OCI-M2 (cell line): ENCODE results near the gene PSMD12.
"Not testable (repeated sequence)": the region's sequence is repeated elsewhere in the genome, so short reads cannot be mapped to it uniquely, and the experiment has no call there.

Experiments
- DNase-seq: peaks from one replicate; lab custom pipeline; 2025; ENCODE audit not compliant: unreplicated experiment; lab: John Stamatoyannopoulos, UW

PSMD12 gene

DNA sequence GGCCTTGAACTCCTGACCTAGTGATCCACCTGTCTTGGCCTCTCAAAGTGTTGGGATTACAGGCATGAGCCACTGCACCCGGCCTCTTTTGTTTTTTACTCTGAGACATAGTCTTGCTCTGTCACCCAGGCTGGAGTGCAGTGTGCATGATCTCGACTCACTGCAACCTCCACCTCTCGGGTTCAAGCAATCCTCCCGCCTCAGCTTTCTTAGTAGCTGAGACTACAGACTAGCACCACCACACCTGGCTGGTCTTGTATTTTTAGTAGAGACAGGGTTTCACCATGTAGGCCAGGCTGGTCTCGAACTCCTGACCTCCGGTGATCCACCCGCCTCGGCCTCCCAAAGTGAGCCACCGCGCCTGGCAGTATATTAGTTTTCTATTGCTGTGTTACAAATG is 22.2 kb upstream of the PSMD12 start:
- not testable (repeated sequence) for DNase-seq

- no peak for DNase-seq
These were observed 20.7 kb upstream of the PSMD12 start for GRCh38 chr17:67386965-67387551.

DNA sequence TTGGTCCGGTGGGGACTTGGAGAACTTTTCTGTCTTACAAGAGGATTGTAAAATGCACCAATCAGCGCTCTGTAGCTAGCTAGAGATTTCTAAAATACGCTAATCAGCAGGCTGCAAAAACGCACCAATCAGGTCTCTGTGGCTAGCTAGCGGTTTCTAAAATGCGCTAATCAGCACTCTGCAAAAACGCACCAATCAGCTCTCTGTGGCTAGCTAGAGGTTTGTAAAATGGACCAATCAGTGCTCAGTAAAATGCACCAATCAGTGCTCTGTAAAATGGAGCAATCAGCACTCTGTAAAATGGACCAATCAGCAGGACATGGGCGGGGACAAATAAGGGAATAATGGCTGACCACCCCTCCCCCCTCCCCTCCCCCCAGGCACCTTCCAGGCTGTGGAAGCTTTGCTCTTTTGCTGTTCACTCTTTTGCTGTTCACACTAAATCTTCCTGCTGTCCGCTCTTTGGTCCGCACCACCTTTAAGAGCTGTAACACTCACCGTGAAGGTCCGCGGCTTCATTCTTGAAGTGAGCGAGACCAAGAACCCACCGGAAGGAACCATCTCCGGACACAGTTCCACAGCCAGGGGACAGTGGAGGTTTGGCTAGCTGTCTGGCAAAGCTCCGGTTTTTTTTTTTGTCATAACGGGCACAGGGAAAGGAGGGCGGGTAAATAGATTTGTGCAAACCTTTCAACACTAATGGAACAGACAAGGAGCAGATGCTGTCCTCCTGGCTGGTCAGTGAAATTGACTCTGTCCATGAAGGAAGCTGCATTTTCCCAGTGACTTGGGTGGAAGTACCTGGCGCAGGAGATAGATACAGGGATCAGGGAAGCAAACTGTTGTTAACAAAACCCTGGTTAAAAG is 19.0 kb upstream of the PSMD12 start:
- no peak for DNase-seq

DNA sequence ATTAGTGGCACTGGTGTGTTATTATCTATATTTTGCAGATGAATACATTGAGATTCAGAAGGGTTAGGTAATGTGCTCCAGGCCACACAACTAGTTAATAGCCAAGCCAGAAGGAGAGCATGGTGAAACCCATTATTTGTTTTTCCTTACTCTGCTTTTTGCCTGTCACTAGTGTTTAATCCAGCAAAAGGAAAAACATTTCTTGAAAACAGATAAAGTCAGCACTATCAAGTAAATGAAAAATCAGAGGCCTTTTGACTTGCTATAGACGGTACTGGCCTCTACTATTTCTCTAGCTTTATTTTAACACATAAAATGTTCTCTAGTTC is 15.5 kb upstream of the PSMD12 start:
- no peak for DNase-seq

DNA sequence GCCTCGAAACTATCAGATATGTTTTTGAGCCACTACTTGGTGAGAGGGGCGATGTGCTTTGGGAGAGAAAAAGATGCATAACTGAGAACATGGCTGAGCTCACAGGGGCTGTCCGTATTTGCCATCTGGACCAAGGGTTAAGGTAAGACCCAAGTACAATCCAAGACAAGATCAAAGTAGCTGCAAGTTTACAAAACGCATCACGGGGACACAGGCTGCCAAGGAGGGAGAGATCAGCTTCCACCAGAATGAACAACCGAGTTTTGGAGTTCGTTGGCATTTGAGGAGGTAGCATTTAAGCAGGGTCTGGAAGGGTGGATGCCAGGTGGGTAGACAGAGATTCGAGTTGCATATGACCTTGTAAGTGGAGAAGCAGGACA is 12.9 kb upstream of the PSMD12 start:
- DNase-seq = no peak

- no peak for DNase-seq
These were observed 12.3 kb upstream of the PSMD12 start for GRCh38 chr17:67378454-67379250.

DNA sequence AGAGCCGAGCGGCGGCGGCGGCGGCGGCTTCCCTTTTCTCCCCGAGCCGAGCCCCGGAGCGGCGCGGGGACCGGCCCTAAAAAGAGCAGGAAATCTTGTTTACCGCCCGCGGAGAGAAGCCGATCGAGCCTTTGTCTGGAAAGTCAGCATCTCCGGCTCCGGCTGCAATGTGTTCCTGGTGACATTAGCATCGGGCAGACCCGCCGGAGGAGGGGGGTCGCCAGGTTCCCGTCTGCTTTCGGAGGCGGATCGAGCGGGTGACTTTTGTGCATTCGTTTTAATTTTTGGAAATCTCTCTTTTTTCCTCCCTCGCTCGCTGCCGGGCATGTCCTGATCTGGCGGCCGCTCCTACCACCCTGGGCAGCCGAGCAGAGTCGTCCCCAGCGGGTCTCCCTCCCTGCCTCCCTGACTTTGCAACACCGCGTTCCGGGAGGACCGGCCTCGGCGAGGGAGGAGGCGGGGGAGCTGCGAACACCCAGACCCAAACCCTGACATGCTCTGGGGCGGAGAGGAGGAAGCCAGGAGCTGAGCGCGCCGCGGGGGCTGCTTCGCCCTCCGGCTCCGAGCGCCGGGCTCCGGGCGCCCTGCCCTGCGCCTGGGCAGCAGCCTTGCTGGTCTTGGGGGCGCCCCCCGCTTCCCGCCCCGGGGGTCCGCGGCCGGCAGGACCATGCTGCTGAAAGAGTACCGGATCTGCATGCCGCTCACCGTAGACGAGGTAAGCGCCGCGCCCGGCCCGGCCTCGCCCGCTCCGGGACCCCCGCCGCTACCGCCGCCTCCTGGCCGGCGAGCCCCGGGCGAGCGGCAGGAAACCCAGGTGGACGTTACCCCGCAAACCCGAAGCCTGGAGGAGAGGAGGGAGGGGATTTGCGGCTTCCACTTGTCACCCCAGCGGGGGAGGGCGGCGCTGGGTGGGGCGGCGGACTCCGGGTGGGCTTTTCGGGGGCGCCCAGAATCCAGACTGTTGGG is 11.4 kb upstream of the PSMD12 start:
- no peak for DNase-seq

DNA sequence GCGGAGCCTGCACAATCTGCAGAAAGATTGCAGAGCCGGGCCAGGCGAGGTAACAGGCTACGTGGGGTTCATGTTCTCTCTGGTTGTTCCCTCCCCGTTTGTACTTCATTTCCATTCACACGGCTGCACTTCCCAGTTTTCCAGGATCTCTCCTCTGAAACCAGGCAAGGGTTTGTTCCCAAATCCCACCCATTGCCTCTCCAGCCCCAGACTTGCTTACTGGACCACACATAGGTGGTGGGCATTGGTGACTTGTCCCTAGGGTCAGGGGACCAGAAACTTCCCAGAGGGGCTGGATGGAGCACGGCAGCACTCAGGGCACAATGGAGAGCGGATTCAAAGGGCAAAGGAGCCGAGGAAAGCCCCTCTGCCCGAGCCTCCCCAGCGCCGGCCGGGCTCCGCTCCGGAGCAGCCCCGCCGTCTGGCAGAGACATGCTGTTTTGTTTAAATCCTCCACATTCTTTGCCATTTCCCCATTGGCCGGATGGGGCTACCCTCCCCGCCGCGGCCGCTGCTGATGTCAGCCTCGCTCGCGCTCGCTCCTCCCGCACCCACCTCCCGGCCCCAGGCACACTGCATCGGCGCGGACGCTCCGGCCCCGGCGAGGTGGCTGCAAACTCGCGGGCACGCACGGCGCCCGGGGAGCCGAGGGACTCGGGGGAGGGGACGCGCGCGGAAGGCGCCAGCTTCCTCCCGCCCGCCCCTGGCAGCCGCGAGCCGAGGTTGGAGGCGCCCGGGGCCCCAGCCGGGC is 10.5 kb upstream of the PSMD12 start, which contains the start of gene PITPNC1:
Gene PITPNC1 (plus strand): TSS at position 545 of the 751 bp plus-strand sequence.
- no peak for DNase-seq

- DNase-seq = no peak
These were observed 10.0 kb upstream of the PSMD12 start for GRCh38 chr17:67376415-67376736.

DNA sequence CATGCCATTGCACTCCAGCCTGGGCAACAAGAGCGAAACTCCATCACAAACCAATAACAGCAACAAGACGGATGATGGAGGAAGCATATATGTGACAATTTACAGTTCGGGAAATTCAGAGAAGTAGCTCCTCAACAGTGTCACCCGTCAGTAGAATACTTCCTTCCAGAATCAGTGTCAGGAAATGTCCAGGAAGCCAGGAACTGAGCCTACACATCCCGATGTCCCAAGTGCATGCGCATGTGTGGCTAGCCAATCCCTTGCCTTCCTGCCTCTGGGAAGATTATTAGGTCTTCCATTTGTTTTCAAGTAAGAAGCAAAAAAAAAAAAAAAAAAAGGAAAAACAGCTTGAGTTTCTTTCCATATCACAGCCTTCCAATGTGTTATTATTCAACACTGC is 9.3 kb upstream of the PSMD12 start:
- no peak for DNase-seq

GRCh38 chr17:67375054-67375427 is 8.7 kb upstream of the PSMD12 start:
- DNase-seq = no peak

GRCh38 chr17:67374329-67375053 is 8.1 kb upstream of the PSMD12 start:
- peak; percentile 37 for DNase-seq

DNA sequence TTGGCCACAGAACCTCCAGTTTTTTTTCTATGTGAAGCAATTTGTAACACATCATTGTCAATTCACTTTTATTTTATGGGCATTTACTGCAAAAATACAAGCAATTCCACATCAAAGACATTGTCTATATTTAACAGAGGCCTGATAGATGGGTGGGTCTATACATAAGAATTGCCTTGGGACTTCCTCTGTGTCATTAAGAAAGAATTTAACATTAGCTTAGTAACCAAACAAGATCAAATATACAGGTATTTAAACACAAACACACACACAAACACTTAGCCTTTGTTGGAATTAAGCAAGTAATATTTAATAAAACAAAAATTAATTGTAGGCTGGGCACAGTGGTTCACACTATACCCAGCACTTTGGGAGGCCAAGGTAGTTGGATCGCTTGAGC is 6.4 kb upstream of the PSMD12 start:
- no peak for DNase-seq

DNA sequence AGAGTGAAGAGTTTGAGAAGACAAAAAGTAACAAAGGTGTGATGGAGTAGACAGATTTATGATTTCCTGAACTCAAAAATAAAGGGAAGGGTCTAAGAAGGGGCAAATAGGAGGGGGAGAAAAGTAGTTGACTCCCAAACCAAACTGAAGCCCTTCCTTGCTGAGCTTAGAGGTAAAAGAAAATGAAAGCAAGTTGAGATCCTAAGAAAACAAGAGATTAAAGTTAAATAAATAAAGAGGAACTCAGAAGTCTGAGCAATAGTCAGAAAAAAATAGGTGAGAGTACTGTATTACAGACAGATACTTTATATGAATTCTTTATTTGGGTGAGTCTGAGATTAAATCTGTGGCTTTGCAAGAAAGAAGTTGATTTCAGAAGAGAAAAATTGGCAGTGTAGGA is 3.3 kb upstream of the PSMD12 start:
- DNase-seq = no peak

DNA sequence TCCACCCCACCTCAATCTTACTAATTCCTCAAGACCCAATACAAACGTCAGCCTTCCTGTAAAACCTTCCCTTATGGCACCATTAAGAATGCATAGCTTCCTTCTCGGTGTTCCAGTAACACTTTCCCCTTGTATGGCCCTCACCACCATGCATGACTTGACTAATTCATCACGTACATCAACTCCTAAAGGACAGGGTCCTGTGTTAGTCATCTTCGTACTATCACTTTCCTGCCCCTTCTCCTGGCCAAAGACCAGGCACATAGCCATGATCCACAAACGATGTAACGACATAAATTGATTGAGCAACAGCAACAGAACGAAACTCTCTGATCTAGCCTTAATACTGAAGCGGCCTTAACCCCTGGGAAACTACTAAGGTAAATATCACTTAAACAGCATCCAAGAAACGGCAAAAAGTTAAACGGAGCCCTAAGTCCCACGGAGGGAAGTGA is 612 bp downstream of the PSMD12 start:
- no peak for DNase-seq

- no peak for DNase-seq
These were observed 1.3 kb downstream of the PSMD12 start for GRCh38 chr17:67364847-67365737.

DNA sequence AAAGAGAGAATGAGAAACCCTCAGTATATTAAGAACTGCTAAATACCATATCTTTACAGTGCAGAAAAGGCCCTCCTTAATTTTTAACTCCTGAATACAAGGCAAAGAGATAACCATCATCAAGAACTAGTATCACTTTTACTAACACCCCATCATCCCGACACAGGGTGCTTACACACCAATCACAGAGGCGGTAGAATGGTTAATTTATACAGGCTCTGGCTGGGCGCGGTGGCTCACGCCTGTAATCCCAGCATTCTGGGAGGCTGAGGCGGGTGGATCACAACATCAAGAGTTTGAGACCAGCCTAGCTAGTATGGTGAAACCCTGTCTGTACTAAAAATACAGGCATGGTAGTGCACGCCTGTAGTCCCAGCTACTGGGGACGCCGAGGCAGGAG is 4.2 kb downstream of the PSMD12 start:
- no peak for DNase-seq

GRCh38 chr17:67360880-67361279 is 5.5 kb downstream of the PSMD12 start:
- DNase-seq = no peak
